Fibroblast of skin of left quadriceps (primary cell): ENCODE data around the gene DHX34.
"Not testable (repeated sequence)": the region's sequence is repeated elsewhere in the genome, so short reads cannot be mapped to it uniquely, and the experiment has no call there.

Experiments
- DNase-seq, 2 experiments: peaks; one replicate each; pipeline ENCODE4 v3.0.0-alpha.2; 2013; ENCODE audit warnings: low read depth in 2 of 2

DHX34 gene

DNA sequence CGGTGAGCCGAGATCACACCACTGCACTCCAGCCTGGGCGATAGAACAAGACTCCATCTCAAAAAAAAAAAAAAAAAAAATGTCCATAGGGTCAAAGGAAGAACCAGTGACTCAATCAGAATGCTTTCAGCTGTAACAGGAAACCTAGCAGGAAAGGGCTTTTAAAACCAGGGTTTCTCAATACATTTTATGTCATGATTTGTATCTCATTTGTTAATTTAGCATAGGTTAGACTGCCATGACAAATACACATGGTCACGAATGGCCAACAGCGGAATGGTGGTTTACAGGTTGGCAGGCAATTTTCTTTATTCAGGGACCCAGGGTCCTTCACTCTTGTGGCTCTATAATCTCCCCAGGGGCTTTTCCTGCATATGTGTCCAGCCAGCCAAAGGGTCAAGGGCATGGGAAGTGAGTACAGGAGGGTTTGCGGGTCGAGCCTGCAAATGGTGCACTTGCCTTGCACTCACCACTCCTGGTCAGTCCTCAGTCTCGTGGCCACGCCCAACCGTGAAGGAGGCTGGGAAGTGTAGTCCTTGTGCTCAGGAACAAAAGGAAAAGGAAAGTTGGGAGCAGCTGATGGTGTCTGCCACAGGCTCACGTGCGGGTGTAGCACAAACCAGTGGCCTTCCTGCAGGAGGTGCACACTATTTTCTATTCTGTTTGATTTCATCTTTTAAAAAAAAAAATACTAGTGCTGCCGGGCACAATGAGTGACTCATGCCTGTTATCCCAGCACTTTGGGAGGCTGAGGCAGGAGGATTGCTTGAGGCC, 14.8 kb downstream of the DHX34 start:
- no peak for DNase-seq

DNA sequence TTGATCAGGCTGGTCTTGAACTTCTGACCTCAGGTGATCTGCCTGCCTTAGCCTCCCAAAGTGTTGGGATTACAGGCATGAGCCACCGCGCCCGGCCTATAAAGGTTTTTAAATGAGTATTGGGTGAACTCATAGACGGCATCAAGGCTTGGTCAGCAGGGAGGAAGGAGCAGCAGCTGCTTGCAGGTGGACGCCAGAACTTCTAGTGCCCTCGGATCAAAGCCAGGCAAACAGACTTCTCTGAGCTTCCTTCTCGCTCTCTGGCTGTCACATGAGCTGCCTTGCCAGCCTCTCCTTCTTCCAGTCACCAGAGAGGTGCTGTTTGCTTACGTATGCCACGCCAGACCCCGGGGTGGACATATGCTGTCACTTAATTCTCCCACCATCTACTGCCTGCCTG, 16.3 kb downstream of the DHX34 start:
- DNase-seq = not testable (repeated sequence)

DNA sequence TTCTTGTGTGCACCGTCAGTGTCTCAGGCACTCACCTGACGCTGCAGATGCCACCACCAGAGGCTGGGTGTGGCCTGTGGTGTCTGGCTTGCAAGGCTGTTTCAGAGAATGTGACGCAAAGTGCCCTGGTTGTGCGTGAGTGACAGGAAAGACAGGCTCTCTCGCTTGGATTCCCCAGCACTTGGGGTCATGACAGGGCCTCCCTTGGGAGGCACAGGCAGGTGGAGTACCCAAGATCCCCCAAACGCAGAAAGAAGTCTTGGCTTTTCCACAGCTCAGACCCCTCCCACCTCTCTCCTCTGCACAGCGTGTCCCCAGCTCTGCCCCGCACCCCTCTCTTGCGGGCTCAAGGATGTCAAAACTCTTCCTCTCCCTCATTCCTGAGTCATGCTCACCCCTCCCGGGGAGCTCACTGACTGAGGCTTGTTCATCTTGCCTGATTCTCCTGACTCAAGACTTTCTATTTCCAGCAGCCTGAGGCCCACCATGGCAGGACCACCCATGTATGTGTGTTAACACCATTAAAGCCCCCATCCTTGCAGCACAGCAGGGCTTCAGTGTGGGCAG, 21.0 kb downstream of the DHX34 start:
- peak; percentile 45 to 52 for DNase-seq

DNA sequence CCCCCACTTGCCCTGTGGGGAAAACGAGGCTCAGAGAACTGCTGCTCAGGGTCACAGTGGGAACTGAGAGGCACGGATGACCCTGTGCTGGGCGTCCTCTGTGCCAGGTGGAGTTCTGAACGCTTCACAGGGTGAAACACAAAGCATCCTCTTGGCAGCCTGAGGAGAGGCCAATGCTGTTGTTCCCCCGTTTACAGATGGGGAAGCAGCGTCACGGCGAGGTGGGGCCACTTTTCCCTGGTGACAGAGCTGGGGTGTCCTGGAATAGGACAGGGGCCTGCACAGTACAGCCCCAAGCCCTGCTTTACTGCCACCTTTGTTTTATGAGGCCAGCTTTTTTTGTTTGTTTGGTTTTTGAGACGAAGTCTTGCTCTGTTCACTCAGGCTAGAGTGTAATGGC, 22.1 kb downstream of the DHX34 start:
- DNase-seq = no peak

DNA sequence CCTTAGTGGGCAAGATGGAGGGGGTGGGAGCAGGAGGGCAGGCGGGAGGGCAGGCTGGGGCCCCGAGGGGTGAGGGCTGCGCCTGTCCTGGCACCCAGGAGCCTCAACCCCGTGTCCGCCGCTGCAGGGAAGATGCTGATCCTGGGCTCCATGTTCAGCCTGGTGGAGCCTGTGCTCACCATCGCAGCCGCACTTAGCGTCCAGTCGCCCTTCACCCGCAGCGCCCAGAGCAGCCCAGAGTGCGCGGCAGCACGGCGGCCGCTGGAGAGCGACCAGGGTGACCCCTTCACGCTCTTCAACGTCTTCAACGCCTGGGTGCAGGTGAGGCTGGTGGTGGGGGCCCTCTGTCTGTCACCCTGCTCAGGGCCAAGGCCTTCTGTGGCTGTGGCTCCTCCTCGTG, 23.5 kb downstream of the DHX34 start:
- DNase-seq = no peak

DNA sequence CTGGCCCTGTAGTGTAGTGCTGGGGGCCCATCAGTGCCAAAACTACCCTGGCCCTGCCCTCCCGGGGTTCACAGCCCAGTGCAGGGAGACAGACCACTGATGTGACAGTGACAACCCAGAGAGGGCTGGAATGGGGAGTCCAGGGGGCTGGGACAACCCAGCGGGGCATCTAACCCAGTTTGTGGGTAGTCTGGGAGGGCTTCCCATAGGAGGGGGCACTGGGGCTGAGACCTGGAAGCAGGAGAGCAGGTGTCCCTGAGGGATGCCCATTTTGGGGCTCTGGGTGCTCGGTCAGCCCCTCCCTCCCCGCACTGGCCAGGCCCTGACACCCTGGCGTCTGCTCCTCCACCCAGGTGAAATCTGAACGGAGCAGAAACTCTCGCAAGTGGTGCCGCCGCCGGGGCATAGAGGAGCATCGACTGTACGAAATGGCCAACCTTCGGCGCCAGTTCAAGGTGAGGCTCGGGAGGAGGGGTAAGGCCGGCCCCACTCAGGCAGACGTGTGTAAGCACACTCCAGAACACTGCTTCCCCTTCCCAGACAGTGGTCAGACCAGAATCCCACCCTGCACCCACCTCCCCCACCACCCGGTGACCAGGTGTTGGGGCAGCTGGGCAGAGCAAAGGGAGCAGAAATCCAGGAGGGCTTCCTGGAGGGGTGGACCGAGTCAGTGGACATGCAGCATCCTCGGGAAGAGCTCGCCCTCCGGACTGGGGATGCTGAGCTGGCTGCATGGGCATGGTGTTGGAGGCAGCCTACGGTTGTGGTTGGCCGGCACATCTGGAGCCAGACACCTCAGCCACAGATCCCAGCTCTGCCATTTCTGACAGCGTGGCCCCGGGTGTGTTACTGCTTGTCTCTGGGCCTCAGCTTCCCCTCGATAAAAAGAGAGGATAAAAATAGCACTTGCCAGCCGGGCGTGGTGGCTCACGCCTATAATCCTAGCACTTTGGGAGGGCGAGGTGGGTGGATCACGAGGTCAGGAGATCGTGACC, 24.4 kb downstream of the DHX34 start:
- DNase-seq = no peak

DNA sequence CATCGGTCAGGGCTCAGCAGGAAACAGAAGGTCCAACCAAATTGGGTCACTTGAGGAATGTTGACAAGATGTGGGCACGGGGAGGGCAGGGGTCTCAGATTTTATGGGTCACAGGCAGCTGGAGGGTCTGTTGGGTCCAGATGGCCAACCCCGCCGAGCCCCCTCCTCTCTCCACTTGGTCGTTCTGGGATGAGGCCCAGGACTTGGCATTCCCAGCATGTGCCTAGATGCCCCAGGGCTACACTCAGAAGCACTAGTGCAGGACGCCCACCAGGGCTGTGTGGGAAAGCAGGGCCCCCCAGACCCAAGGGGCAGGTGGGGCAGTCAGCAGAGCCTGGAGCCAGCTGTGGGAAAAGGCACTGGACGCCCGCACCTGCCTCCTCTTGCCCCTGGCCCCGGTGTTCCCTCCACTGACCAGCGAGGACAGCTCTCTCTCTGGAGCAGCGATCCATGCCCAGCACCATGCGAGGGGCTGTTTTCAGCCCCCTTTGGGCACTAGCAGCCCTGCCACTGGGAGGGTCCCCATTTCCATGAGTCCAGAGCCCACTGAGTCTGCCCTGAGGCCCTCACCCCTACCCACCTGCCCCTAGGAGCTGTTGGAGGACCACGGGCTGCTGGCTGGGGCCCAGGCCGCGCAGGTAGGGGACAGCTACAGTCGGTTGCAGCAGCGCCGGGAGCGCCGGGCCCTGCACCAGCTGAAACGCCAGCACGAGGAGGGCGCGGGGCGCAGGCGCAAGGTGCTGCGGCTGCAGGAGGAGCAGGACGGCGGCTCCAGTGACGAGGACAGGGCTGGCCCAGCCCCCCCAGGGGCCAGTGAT, 26.0 kb downstream of the DHX34 start:
- no peak for DNase-seq

DNA sequence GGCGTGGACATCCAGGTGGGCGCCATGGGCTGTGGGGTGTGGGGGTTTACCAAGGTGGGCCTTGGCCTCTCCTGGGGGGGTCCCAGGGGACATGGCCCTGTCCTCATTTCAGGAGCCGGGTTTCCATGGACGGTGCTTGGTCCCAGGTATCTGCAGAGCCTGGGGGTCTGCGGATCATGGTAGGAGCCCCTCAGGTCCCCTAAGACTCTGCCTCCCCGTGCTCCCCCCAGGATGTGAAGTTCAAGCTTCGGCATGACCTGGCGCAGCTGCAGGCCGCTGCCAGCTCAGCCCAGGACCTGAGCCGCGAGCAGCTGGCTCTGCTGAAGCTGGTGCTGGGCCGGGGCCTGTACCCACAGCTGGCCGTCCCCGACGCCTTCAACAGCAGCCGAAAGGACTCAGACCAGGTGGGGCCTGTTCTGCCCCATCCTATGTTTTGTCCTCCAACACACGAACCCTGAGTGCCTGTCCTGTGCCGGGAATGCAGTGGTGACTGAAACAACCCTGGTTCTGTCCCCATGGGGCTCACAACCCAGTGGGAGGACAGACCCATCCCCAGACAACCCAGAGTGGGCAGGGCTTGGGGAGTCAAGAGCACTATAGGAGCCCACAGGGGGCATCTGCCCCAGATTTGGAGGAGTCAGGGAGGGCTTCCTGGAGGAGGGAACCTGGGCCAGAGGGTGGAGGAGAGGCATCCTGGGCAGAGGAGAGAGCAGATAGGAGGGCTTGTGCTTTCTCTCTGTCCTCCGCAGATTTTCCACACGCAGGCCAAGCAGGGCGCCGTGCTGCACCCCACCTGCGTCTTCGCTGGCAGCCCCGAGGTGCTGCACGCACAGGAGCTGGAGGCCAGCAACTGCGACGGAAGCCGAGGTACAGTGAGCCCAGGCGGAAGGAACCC, 26.8 kb downstream of the DHX34 start:
- DNase-seq = no peak

DNA sequence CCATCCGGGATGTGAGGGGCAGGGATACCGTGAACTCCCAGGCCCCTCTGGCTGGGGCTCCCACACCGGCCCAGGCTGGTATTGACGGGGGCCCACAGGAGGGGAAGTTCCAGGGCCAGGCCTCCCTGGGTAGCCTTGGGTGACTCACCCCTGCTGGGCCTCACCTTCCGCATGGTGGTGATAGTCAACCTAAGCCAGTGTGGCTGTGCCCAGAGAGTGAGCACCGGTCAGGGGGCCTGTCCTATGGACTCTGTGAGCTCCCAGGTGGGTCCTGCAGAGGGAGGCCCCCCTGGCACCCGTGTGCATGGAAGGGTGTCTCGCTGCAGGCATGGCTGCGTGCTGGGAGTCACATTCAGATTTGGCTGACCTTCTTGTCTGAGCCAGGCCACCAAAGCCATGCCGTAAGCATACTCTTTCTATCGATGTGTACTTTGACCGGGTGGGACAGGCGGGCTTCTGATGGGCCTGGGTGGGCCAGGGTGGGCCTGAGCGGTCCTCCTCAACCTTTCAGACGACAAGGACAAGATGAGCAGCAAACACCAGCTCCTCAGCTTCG, 27.6 kb downstream of the DHX34 start:
- DNase-seq = no peak

DNA sequence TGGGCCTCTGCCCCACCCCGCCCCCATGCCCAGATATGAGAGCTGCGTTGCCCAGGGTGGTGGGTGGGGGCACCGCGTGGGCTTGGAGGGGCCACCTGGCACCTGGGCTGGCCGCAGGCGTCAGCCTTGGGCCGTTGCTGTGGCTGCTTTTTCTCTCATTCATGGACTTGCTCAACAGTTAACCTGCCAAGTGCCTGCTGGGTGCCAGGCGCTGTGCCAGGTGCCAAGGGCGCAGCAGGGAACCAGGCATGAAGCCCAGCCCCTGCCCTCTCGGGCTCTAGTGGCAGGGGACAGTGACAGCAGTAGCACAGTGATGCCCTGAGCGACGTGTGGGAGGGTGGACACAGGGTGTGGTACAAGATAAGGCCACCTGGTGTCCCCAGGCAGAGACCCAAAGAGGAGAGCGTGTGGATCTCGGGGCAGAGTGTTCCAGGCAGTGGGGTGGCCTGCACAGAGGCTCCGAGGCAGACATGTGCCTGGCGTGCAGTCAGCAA, 28.1 kb downstream of the DHX34 start:
- no peak for DNase-seq

DNA sequence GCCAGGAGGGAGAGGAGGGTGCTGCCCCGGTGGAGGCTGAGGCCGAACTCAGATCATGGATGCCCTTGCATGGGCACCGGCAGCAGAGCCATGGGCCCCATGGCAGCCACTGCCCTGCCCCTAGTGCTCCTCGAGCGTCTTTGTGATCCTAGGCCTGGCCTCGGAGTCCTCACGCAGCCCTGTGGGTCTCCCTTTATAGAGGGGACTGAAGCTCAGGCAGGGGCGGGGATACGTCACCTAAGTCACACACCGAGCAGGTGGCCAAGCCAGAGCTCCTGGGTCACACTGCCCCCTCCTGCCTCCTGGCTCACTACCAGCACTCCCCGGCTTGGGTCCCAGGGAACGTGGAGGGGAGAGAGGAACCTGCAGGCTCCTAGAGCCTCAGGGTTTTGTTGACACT, 28.7 kb downstream of the DHX34 start:
- DNase-seq = no peak

DNA sequence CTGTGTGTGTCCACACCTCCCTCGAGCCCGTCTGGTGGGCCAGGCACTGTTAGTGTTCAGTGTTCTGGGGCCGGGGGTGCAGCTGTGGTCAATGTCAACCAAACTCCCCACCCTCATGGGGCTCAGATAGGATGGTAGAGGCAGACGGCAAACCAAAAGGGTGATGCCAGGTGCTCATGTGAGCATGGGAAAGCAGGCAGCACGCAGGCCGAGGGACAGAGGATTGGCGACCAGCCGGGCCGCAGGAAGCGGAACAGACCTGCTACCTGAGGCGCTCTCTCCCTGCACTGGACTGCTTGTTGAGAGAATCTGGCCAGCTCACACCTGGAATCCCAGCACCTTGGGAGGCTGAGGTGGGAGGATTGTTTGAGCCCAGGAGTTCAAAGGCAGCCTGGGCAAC, 29.1 kb downstream of the DHX34 start:
- no peak for DNase-seq

DNA sequence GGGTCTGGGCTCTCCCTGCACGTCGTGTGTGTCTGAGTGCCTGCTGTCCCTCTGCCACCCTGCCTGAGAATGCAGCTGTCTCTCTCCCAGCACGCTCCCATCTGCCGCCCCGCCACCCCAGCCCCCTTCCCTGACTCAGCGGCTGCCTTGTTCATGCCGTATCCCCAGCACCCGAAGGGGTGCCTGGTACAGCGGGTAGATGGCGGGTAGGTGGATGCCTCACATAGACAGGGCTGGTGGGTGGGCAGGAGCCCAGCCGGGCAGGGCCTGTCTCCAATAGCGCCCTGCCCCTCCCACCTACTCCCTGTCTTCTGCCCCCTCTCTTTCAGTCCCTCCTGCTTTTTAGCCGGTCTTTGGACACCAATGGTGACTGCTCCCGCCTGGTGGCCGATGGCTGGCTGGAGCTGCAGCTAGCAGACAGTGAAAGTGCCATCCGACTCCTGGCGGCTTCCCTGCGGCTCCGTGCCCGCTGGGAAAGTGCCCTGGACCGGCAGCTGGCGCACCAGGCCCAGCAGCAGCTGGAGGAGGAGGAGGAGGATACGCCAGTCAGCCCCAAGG, 30.3 kb downstream of the DHX34 start:
- DNase-seq = no peak

DNA sequence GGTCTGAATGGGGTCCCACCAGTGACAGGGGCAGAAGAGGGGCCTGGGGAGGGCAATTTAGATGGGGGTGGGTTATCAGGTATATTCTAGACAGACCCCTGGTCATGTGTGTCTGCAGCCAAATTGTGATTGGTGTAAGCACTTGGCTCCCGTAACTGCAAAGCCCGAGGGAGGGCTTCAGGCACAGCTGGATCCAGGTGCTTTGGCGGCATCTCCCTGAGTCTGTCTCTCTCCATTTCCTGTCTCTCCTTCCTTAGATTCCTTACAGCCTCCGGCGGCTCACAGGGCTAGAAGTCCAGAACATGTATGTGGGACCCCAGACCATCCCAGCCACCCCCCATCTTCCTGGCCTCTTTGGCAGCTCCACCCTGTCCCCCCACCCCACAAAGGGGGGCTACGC, 31.4 kb downstream of the DHX34 start:
- DNase-seq = no peak

DNA sequence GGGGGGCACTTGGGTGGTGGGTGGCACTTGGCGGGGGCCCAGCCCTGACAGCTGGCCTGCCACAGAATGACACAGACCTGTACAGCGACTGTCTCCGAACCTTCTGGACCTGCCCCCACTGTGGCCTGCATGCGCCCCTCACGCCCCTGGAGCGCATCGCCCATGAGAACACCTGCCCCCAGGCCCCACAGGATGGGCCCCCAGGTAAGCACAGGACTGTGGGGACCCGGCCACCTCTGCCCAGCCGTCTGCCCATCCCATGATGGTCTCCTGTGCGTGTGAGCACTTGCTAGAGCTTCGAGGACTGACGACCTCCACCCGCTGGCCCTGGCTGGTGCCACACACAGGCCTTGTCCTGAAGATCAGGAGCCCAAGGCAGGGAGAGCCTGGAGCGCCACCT, 32.0 kb downstream of the DHX34 start:
- no peak for DNase-seq

DNA sequence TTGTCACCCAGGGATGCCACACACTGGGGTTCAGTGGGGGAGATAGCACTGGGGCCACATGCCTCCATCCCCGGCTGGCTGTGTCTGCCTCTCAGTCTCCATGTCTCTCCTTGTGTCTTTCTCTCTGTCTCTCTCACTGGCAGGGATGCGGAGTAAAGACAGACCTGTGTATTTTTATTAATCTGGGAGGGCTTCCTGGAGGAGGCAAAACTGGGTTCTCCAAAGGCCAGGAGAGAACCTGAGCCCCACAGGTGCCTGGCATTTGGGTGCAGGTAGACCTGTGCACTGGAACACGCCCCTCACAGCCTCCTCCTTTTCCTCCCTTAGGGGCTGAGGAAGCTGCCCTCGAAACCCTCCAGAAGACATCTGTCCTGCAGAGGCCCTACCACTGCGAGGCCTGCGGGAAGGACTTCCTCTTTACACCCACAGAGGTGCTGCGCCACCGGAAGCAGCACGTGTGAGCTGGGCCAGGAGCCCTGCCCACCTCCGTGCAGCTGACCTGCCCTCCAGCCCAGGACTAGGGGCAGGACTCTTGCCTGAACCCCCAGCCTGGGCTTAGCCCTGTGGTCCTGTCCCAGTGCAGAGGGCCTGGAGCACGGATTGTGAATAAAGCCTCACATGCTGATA, 32.7 kb downstream of the DHX34 start:
- DNase-seq = no peak

DNA sequence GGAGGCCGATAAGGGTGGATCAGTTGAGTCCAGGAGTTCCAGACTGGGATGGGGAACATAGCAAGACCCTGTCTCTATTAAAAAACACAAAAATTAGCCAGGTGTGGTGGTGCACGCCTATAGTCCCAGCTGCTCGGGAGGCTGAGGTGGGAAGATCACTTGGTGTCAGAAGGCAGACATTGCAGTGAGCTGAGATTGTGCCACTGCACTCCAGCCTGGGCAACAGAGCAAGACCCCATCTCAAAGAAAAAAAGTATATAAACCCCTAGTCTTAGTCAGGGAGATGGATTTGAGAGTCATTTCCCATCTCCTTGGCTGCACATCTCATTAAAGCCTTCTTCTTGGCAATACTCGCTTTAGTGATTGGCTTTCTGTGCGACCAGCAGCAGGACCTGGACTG, 34.8 kb downstream of the DHX34 start:
- DNase-seq = not testable (repeated sequence)

DNA sequence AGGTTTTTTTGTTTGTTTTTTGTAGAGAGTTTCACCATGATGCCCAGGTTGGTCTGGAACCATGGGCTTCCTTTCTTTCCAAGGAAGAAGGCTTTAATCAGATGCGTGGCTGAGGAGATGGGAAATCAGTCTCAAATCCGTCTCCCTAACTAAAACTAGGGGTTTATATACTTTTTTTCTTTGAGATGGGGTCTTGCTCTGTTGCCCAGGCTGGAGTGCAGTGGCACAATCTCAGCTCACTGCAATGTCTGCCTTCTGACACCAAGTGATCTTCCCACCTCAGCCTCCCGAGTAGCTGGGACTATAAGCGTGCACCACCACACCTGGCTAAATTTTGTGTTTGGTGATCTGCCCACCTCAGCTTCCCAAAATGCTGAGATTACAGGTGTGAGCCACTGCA, 35.4 kb downstream of the DHX34 start:
- DNase-seq = not testable (repeated sequence)

DNA sequence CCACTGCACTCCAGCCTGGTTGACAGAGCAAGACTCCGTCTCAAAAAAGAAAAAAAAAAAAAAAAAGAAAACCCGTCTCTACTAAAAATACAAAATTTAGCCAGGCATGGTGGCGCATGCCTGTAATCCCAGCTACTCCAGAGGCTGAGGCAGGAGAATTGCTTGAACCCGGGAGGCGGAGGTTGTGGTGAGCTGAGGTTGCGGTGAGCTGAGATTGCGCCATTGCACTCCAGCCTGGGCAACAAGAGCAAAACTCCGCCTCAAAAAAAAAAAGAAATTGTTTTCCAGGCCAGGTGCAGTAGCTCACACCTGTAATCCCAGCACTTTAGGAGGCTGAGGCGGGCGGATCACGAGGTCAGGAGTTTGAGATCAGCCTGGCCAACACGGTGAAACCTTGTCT, 37.5 kb downstream of the DHX34 start:
- DNase-seq = not testable (repeated sequence)
